ENCODE data around the gene ZFYVE1.

The ZFYVE1 gene

DNA sequence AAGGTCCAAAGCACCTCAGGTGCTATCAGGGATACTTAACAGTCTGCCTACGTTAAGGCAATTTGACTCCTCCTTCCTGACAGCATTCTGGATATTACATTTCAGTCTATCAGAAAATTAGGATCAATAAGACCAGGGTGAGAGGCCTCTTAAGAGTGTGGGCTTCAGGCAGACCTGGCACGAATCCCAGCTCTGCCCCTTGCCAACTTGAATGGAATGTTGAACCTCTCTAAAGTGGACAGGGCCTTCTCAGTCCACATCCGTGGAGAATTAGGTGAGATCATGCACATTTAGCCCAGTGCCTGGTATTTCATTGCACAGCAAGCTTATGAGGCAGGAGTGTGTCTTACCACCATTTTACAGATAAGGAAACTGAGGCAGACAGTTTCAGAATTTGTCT lies 74.7 kb downstream of the ZFYVE1 start:
- TF ChIP-seq, protein P1, sequence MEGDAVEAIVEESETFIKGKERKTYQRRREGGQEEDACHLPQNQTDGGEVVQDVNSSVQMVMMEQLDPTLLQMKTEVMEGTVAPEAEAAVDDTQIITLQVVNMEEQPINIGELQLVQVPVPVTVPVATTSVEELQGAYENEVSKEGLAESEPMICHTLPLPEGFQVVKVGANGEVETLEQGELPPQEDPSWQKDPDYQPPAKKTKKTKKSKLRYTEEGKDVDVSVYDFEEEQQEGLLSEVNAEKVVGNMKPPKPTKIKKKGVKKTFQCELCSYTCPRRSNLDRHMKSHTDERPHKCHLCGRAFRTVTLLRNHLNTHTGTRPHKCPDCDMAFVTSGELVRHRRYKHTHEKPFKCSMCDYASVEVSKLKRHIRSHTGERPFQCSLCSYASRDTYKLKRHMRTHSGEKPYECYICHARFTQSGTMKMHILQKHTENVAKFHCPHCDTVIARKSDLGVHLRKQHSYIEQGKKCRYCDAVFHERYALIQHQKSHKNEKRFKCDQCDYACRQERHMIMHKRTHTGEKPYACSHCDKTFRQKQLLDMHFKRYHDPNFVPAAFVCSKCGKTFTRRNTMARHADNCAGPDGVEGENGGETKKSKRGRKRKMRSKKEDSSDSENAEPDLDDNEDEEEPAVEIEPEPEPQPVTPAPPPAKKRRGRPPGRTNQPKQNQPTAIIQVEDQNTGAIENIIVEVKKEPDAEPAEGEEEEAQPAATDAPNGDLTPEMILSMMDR (IDR thresholded peaks at IDR 0.05), result no peak
- H3K36me3 ChIP-seq, result no peaks in the 10 kb centered on the region
- H3K4me1 ChIP-seq (ENCODE audit: control insufficient read depth in 1 of 2, insufficient read depth in 1 of 2, low read depth in 1 of 2, low read length in 1 of 2), result no peaks in the 10 kb centered on the region
- no peaks in the 10 kb centered on the region for H3K27me3 ChIP-seq
- no peak overlapping the region for H3K4me3 ChIP-seq (ENCODE audit: low read depth in 1 of 2, low read length in 1 of 2)
- H3K9me3 ChIP-seq, result no peaks in the 10 kb centered on the region
- no peak overlapping the region for H3K27ac ChIP-seq

DNA sequence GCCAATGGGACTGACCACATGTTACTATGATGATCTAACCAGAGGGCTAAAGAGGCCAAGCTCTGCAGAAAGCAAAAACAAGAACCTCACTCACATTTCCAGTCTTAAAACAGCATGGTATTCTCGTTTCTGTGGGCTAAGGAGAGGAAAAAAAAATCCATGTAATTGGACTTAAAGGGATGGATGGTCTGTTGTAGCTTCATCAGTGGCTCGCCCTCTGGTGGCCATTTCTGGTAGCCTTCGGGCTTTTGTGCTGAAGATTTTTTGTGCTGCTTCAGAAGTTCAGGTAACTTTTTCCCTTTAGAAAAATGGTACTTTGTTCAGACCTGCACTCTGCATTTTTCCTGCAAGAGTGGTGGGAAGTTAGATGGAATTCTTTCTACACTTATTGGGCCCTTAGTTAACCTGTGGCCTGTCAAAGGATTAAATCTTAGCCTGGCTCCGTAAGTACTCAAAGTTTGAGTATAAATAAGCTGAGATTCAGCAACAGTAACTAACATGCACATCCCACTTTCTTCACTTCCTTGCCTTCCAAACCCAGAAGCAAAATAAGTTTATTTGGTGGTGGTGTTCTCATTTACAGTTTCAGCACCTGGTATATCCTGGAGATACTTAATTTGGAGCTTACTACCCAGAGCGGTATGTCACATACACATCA lies 78.3 kb downstream of the ZFYVE1 start:
- TF ChIP-seq, protein P1 (IDR thresholded peaks at IDR 0.05), result peak; percentile 57
- no peaks in the 10 kb centered on the region for H3K4me1 ChIP-seq (ENCODE audit: control insufficient read depth in 1 of 2, insufficient read depth in 1 of 2, low read depth in 1 of 2, low read length in 1 of 2)
- no peak overlapping the region for H3K4me3 ChIP-seq (ENCODE audit: low read depth in 1 of 2, low read length in 1 of 2)
- no peaks in the 10 kb centered on the region for H3K36me3 ChIP-seq
- H3K9me3 ChIP-seq, result no peaks in the 10 kb centered on the region
- H3K27ac ChIP-seq, result no peak overlapping the region
- no peaks in the 10 kb centered on the region for H3K27me3 ChIP-seq

GRCh38 chr14:72947366-72948160 lies 79.3 kb downstream of the ZFYVE1 start:
- H3K27ac ChIP-seq, result no peak overlapping the region
- H3K4me3 ChIP-seq (ENCODE audit: low read depth in 1 of 2, low read length in 1 of 2), result no peak overlapping the region
- peaks cover 6% of the 10 kb centered on the region for H3K36me3 ChIP-seq
- TF ChIP-seq, protein P1 (IDR thresholded peaks at IDR 0.05), result no peak
- H3K4me1 ChIP-seq (ENCODE audit: control insufficient read depth in 1 of 2, insufficient read depth in 1 of 2, low read depth in 1 of 2, low read length in 1 of 2), result no peaks in the 10 kb centered on the region
- H3K27me3 ChIP-seq, result no peaks in the 10 kb centered on the region
- no peaks in the 10 kb centered on the region for H3K9me3 ChIP-seq

DNA sequence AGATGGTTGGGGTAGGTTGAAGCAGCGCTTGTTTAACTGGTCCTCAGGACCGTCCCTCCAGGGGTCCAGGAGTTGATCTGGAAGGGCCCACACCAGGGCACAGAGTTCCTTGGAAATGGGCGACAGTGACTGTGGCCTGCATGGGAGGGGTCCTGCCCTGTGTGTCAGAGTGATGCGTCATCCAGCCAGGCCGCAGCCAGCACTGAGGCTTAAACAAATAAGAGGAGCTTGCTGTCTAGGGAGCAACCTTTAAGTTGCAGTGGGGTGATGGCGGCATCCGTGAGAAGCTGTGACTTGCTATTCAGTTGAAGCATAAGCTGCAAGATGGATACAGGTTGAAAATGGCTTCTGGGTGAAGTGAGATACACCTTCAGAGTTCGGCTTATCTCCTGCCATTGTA lies 80.4 kb downstream of the ZFYVE1 start:
- Histone ChIP-seq H3K27me3 (no peaks in the 10 kb centered on the region), H3K9me3 (no peaks in the 10 kb centered on the region), H3K27ac (no peak overlapping the region), H3K4me1 (ENCODE audit: control insufficient read depth in 1 of 2, insufficient read depth in 1 of 2, low read depth in 1 of 2, low read length in 1 of 2) (no peaks in the 10 kb centered on the region), H3K4me3 (ENCODE audit: low read depth in 1 of 2, low read length in 1 of 2) (no peak overlapping the region), H3K36me3 (peaks cover 6% of the 10 kb centered on the region)
- TF ChIP-seq, protein P1 (IDR thresholded peaks at IDR 0.05), result no peak

DNA sequence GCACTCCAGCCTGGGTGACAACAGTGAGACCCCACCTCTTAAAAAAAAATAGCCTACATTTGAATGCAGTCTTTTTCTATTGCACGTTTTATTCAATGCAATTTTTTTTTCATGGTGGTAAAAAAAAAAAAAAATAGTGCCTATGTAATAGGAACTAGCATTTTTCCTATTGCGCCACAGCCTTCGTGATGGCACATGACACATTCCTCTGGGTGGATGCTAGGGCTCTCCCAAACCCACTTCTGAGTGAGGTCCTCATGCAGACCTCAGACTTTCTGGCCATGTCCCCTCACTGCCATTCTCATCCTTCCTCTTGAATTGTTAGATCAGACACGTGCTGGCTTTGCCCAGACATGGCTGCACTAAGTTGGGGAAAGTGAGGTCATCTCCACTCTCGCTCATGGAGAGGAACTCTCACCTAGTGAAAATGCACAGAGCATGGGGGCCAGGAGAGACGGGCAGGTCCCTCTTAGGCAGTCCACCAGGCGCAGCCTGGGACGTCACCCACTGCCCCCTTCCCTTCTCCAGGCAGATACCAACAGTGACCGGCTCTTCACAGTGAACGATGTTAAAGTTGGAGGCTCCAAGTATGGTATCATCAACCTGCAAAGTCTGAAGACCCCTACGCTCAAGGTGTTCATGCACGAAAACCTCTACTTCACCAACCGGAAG lies 81.4 kb downstream of the ZFYVE1 start:
- Histone ChIP-seq H3K4me3 (ENCODE audit: low read depth in 1 of 2, low read length in 1 of 2) (no peak overlapping the region), H3K9me3 (no peaks in the 10 kb centered on the region), H3K27me3 (no peaks in the 10 kb centered on the region), H3K27ac (no peak overlapping the region), H3K4me1 (ENCODE audit: control insufficient read depth in 1 of 2, insufficient read depth in 1 of 2, low read depth in 1 of 2, low read length in 1 of 2) (no peaks in the 10 kb centered on the region), H3K36me3 (peaks cover 6% of the 10 kb centered on the region)
- TF ChIP-seq, protein P1 (IDR thresholded peaks at IDR 0.05), result no peak

Data from neutrophil (primary cell).